NCI-H2227 treated with DMSO at 0.1 percent for 48 hours (cell line): ENCODE results near the gene CRMP1.
A peak's percentile ranks its signal among the peaks of the same experiment; 100 is the strongest.
"Not testable (repeated sequence)": the region's sequence is repeated elsewhere in the genome, so short reads cannot be mapped to it uniquely, and the experiment has no call there.

ENCODE experiments used
- DNase-seq: peaks from one replicate; lab custom pipeline; 2025; lab: John Stamatoyannopoulos, UW

CRMP1 gene

GRCh38 chr4:5856362-5856761 lies 36.5 kb downstream of the CRMP1 start:
- DNase-seq, result not testable (repeated sequence)

GRCh38 chr4:5854929-5855328 lies 38.0 kb downstream of the CRMP1 start:
- no peak for DNase-seq

GRCh38 chr4:5852523-5853202 lies 40.2 kb downstream of the CRMP1 start:
- DNase-seq, result no peak

GRCh38 chr4:5851637-5852301 lies 41.1 kb downstream of the CRMP1 start:
- no peak for DNase-seq

GRCh38 chr4:5845035-5845905 lies 47.6 kb downstream of the CRMP1 start:
- DNase-seq, result no peak

- DNase-seq, result no peak
Observed at GRCh38 chr4:5843573-5844530, 49.0 kb downstream of the CRMP1 start.

GRCh38 chr4:5842456-5842855 lies 50.4 kb downstream of the CRMP1 start:
- no peak for DNase-seq

- no peak for DNase-seq
Observed at GRCh38 chr4:5839751-5840674, 52.9 kb downstream of the CRMP1 start.

- DNase-seq, result no peak
Observed at GRCh38 chr4:5839332-5839731, 53.6 kb downstream of the CRMP1 start.

GRCh38 chr4:5837483-5837882 lies 55.4 kb downstream of the CRMP1 start:
- DNase-seq, result not testable (repeated sequence)

GRCh38 chr4:5836943-5837342 lies 55.9 kb downstream of the CRMP1 start:
- no peak for DNase-seq

- DNase-seq, result no peak
Observed at GRCh38 chr4:5828005-5828391, 64.9 kb downstream of the CRMP1 start.

GRCh38 chr4:5827108-5828004 lies 65.5 kb downstream of the CRMP1 start:
- DNase-seq, result no peak

GRCh38 chr4:5826437-5827107 lies 66.3 kb downstream of the CRMP1 start:
- no peak for DNase-seq

- DNase-seq, result no peak
Observed at GRCh38 chr4:5825321-5826041, 67.4 kb downstream of the CRMP1 start.

- DNase-seq, result peak; percentile 5
Observed at GRCh38 chr4:5824635-5825034, 68.3 kb downstream of the CRMP1 start.

GRCh38 chr4:5824227-5824626 lies 68.7 kb downstream of the CRMP1 start:
- no peak for DNase-seq

GRCh38 chr4:5823542-5824211 lies 69.2 kb downstream of the CRMP1 start:
- no peak for DNase-seq
